ENCODE data around the gene PRICKLE2.
A peak's percentile ranks its signal among the peaks of the same experiment; 100 is the strongest.

Gene PRICKLE2

GRCh38 chr3:64073158-64073761 lies 152.0 kb downstream of the PRICKLE2 start:
- no peak for DNase-seq (ENCODE audit: low spot score)

GRCh38 chr3:64072126-64072525 lies 153.1 kb downstream of the PRICKLE2 start:
- DNase-seq (ENCODE audit: low spot score) = no peak

- DNase-seq (ENCODE audit: low spot score) = no peak
Measured at GRCh38 chr3:64070704-64071103, 154.6 kb downstream of the PRICKLE2 start.

DNA sequence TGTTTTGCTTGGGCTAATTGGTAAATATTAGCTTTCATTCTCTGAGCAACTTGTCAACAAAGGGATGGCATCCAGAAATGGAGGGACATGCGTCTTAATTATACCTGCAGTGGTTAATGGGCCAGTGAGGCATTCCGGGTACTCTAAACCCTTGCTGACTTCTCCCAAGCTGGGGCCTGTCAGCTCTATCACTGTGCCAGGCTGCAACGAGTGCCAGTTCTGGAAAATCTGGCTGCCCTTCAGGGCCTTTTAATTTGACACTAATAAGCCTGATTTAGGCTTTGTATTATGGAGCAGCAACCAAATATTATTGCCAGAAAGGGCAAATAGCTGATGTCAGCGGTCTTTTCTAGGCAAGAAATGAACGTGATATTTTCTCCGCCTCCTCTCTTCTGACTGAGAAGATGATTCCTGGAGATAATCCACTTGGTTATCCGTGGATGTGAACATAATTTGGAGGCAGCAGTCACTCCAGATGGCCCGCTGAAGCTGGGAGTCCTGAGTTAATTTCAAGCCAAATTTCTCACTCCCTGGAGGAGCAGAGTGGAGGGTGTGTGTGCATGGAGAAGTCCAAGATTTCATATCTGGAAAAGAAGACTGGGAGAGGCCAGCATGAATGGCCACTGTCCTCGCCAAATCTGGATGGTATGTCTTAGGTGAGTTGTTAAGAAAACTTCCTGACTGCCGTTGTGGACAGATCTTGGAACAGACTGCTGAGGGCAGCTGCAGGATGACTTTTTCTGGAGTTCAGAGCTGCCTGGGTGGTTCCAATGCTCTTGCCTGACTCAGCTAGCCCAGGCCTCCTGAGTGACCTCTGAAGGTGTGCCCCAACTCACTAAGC lies 157.5 kb downstream of the PRICKLE2 start:
- DNase-seq (ENCODE audit: low spot score) = no peak

DNA sequence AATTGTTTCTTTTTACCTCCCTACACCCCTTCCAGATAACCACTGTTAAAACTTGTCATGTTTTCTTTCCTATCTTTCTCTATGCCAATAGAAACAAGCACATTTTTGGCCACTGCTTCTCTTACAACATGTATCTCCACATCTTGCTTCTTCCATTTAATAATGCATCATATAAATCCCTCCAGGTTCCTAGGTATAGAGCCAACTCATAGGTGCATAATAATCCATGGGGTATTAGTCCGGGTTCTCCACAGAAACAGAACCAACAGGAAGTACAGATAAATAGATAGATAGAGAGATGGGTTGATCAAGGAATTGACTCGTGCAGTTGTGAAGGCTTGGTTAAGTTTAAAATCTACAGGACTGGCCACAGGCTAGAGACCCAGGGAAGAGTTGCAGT lies 160.5 kb downstream of the PRICKLE2 start:
- no peak for DNase-seq (ENCODE audit: low spot score)

DNA sequence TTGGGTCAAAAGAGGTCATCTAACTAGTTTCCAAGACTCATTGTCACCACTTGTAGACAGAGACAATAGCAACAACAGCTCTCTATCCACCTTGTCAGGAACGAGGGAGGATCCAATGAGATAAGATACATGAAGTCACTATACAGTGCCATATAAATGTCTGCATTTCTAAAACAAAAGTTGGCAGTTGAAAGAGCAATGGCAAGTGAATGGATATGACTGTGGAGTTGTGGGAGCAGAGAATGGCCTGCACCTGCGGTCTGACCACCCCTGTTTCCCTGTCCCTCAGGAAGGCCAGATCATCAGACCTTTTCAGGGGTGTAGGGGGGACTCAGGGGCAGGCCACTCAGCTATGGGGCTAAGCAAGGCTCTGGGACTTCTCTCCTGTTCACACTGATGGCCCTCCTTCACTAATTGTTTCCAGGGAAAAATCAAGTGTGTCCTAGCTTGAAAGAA lies 161.3 kb downstream of the PRICKLE2 start:
- no peak for DNase-seq (ENCODE audit: low spot score)

- DNase-seq (ENCODE audit: low spot score) = no peak
Measured at GRCh38 chr3:64063207-64063982, 161.9 kb downstream of the PRICKLE2 start.

GRCh38 chr3:64061628-64062027 lies 163.6 kb downstream of the PRICKLE2 start:
- DNase-seq (ENCODE audit: low spot score) = no peak

DNA sequence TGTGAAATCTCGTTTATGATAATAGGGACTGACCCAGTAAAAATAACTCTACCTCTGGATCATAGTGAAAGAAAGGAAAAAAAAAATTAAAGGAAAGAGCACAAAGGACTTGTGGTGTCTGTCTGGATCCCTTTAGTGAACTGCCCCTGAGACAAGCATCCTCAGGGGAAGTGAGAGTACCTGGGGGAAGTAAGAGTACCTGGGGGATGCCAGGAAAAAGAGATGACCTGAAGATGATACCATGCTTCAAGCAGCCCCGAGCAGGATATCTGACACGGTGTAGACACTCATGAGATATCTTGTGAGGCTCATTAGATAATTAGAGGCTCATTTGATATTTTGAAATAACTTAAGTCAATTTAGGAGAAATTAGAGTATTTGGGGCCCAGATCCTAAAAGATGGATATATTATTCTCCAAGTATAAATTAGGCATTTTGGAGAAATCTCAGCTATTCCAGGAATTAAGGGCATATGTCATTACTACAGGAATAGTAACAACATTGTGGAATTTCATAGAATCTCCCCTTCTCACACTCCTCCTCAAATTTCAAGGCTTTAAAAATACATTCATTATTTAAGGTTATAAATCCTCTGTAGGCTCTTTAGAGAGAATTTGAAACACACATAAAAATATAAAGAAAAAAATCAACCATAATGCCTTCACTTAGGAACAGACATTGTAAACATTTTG lies 165.6 kb downstream of the PRICKLE2 start:
- DNase-seq (ENCODE audit: low spot score) = no peak

GRCh38 chr3:64058566-64058965 lies 166.7 kb downstream of the PRICKLE2 start:
- no peak for DNase-seq (ENCODE audit: low spot score)

- no peak for DNase-seq (ENCODE audit: low spot score)
Measured at GRCh38 chr3:64057231-64057630, 168.0 kb downstream of the PRICKLE2 start.

- peak; percentile 47 for DNase-seq (ENCODE audit: low spot score)
Measured at GRCh38 chr3:64056606-64057180, 168.6 kb downstream of the PRICKLE2 start.

- no peak for DNase-seq (ENCODE audit: low spot score)
Measured at GRCh38 chr3:64055076-64055475, 170.2 kb downstream of the PRICKLE2 start.

DNA sequence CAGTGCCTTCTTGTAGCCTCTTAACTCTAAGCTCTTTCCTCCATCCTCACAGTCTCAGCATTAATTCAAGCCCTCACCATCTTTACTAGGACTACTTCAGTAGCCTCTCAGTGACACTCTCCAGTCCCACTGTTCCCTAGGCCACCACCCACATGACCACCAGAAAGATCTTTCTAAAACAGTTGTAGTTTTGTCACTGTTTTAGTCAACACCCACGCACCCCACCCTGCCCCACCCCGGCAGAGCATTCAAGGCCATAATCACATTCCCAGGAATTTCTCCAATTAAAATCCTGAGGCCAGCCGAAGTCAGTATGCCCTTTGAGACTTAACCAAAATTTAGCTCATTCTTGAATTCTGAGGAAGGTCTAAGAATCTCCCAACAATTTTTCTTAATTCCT lies 170.8 kb downstream of the PRICKLE2 start:
- no peak for DNase-seq (ENCODE audit: low spot score)

GRCh38 chr3:64053581-64053980 lies 171.7 kb downstream of the PRICKLE2 start:
- DNase-seq (ENCODE audit: low spot score) = no peak

GRCh38 chr3:64053117-64053516 lies 172.1 kb downstream of the PRICKLE2 start:
- peak; percentile 24 for DNase-seq (ENCODE audit: low spot score)

DNA sequence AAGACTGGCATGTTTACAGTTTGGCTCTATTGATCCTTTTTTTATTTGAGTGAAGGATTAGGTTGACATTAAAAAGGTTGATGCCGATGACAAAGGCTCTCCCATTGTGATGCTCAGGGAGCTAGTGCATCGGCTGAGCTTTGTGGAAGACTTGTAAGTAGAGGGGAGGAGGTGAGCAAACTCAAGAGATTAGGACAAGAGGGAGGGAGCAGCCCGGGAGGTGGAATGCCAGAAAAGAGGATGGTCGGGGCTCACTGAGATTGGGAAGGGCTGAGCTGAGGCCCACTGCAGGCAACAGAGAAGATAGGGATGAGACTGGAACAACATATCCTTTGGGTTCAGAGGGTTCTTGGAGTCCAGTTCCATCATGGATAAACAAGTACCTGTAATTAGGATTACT lies 175.4 kb downstream of the PRICKLE2 start:
- DNase-seq (ENCODE audit: low spot score) = no peak

DNA sequence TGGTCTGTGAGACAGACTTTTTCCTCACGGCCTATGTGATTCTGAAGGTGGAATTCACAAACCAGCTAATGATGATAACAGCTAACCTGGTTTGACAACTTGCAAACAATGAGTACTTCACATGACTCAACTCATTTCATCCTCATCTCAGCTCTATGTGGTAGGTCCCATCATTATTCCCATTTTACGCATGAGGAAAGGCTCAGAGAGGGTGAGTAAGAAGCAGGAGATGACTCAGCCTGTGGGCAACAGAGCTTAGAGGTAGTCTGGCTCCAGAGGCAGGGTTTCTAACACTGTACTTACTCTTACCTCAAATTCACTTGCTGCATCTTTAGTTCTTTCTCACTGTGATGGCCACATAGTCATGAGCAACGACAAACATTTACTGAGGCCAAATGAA lies 176.1 kb downstream of the PRICKLE2 start:
- DNase-seq (ENCODE audit: low spot score) = peak; percentile 98

DNA sequence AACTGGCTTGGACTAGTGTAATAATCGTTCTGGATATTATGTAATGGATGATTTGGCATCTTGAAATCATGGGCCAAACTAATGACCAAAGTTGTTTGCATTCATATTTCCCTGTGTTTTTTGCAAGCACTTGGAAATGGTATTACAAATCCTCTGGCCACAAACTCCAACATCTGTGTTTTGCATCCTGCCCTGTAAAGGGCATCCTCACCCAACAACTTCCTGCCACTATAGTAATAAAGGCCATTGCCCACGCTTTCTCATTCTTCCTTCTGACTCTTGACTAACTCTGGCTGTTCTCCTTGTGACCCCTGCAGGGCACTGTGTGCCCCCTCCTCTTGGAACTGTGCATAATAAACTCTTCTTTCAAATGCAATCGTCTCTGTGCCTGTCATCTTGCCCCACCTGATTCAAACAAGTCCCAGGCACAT lies 176.6 kb downstream of the PRICKLE2 start:
- DNase-seq (ENCODE audit: low spot score) = no peak

DNA sequence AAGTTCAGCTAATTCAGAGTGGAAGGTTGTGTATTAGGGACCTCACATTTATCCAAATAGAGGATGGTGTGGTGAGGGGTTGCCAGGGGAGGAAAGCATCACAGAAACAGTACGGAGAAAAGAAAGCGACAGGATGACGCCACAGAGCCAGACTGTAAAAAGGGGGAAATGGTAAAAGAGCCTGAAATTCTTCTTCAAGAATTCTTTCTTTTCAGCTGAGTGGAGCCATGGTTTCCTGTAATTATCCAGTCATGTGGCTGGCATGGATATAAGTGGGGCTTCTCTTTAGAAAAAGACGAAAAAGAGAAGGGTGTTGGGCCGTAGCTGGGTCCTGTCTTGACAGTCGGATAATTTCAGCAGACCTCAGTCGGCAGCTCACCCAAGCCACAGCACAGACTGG lies 177.5 kb downstream of the PRICKLE2 start:
- DNase-seq (ENCODE audit: low spot score) = no peak

DNA sequence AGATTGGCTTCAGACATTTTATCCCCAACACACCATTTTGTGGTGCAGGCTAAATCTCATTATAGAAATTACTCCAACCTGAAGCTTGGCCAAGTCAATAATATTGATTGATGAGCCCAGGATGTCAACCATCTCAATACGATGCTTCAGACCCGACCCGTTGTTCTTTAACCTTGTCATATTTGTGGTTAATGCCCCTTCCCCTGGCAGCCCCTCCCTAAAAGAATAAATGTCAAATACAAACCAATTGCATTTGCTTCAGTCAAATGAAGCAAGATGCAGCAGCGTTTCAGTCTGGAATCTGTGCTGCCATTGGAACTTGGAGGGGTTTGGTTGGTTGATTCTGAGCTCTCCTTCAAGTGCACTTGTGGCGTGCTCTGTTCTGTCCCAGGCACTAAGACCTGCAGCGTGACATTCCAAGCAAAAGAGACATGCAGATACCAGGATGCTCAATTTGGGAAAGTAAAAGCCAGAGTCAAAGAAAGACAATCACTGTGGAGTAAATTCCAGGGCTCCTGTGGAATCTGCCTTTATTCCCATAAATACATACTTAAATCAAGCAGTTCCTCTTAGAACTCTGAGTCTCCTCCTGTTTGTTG lies 178.2 kb downstream of the PRICKLE2 start:
- no peak for DNase-seq (ENCODE audit: low spot score)

All from kidney tubule cell (primary cell).